ENCODE data around the gene VRK1.

VRK1 gene

GRCh38 chr14:96930526-96930925, 133.3 kb downstream of the VRK1 start:
- Mint-ChIP-seq H3K4me3 (no peak overlapping the region), H3K27me3 (no peaks in the 10 kb centered on the region), H3K4me1 (no peaks in the 10 kb centered on the region), H3K36me3 (peaks cover 7% of the 10 kb centered on the region), H3K9me3 (no peaks in the 10 kb centered on the region), H3K27ac (no peak overlapping the region)

All from activated naive CD4-positive, alpha-beta T cell treated with anti-CD3 and anti-CD28 coated beads, Interleukin-2, amount 50 U/mL, for 24 hours (primary cell).